Fibroblast of lung (primary cell): ENCODE measurements around the gene ENDOD1.

Experiments
- EZH2 ChIP-seq: IDR thresholded peaks from 2 replicates; pipeline ENCODE4 v1.5.1; 2012; ENCODE audit warnings: low read length, control low read depth, mild to moderate bottlenecking; ENCODE audit errors: missing control alignments
- TF ChIP-seq, protein P1 (sequence below), 2 donors: IDR thresholded peaks in 1 of 2; conservative IDR thresholded peaks in 1 of 2; 1 replicate in 1 of 2; 2 replicates in 1 of 2; pipeline ENCODE4 v1.5.1; 2011 to 2012; ENCODE audit warnings: low read length in 2 of 2, control low read depth in 1 of 2, inconsistent platforms in 1 of 2, low read depth in 1 of 2, mild to moderate bottlenecking in 1 of 2

DNA sequence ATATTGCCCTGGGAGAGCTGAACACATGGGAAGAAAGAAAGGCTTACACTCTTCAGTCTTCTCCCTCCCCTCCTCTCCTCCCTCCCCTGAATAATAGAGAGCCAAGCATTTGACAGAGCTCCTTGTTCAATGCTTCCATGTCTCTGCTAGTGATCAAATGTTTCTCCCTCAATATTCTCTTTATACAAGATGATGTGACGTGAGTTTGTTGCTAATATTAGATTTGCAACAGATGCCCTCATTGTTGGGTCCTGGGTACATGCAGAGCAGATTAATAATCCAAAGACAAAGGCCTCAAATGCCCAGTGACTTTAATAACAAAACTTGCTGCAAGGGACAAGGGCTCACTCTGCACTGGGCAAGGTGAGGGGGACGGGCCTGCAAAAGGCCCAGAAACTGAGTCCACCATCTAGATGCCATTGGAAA lies 7.1 kb upstream of the ENDOD1 start:
- TF ChIP-seq, protein P1, sequence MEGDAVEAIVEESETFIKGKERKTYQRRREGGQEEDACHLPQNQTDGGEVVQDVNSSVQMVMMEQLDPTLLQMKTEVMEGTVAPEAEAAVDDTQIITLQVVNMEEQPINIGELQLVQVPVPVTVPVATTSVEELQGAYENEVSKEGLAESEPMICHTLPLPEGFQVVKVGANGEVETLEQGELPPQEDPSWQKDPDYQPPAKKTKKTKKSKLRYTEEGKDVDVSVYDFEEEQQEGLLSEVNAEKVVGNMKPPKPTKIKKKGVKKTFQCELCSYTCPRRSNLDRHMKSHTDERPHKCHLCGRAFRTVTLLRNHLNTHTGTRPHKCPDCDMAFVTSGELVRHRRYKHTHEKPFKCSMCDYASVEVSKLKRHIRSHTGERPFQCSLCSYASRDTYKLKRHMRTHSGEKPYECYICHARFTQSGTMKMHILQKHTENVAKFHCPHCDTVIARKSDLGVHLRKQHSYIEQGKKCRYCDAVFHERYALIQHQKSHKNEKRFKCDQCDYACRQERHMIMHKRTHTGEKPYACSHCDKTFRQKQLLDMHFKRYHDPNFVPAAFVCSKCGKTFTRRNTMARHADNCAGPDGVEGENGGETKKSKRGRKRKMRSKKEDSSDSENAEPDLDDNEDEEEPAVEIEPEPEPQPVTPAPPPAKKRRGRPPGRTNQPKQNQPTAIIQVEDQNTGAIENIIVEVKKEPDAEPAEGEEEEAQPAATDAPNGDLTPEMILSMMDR (conservative IDR thresholded peaks at IDR 0.05 in 1 of 2, IDR thresholded peaks at IDR 0.05 in 1 of 2; ENCODE audit: low read depth in 1 of 2, low read length in 2 of 2), result no peak
- no peak for TF ChIP-seq EZH2
